HepG2 (cell line): Measurements from ENCODE around the gene DPT. TPM values are rescaled to one million over a fixed set of nuclear protein-coding genes. Genes with fewer than 3 reads are reported as not detected.
A peak's percentile ranks its signal among the peaks of the same experiment; 100 is the strongest.

Source experiments
- EP300 ChIP-seq, 3 experiments: sonication (generic) in 1 of 3; formaldehyde crosslinking in 1 of 3; IDR thresholded peaks; 2 replicates each; pipeline versions ENCODE4 v1.5.1 to v1.6.1; 2011 to 2020; ENCODE audit warnings: low read depth in 2 of 3, low read length in 2 of 3, borderline replicate concordance in 1 of 3, improper control_type of control experiment in 1 of 3, mild to moderate bottlenecking in 1 of 3, missing genetic modification reagents in 1 of 3, moderate library complexity in 1 of 3
- FOXP1 ChIP-seq, 2 experiments: fragments of 450-650 bp in 1 of 2; IDR thresholded peaks; 2 replicates each; pipeline ENCODE4 v1.6.1; 2017 to 2018; ENCODE audit warnings: antibody characterized with exemption in 1 of 2
- HNF4A ChIP-seq: sonication (generic); formaldehyde crosslinking; IDR thresholded peaks from 2 replicates; pipeline ENCODE4 v1.4.0; 2020; ENCODE audit warnings: missing genetic modification reagents
- HNF4G ChIP-seq, 2 experiments: sonication (generic) in 1 of 2; formaldehyde crosslinking in 1 of 2; IDR thresholded peaks; 2 replicates each; pipeline versions ENCODE4 v1.4.0 to v1.6.1; 2011 to 2020; ENCODE audit warnings: borderline replicate concordance in 2 of 2, low read depth in 2 of 2, mild to moderate bottlenecking in 2 of 2, low read length in 1 of 2, missing genetic modification reagents in 1 of 2, moderate library complexity in 1 of 2
- HOXA5 ChIP-seq: sonication (generic); formaldehyde crosslinking; IDR thresholded peaks from 2 replicates; pipeline ENCODE4 v1.4.0; 2020; ENCODE audit warnings: missing genetic modification reagents
- KLF12 ChIP-seq: sonication (generic); formaldehyde crosslinking; IDR thresholded peaks from 2 replicates; pipeline ENCODE4 v1.4.0; 2020; ENCODE audit warnings: missing genetic modification reagents, borderline replicate concordance
- KLF6 ChIP-seq: IDR thresholded peaks from 2 replicates; pipeline ENCODE4 v1.8.0; 2016; ENCODE audit warnings: missing biosample characterization, missing genetic modification reagents
- MED1 ChIP-seq: sonication (generic); formaldehyde crosslinking; IDR thresholded peaks from 2 replicates; pipeline ENCODE4 v1.4.0; 2020; ENCODE audit warnings: missing genetic modification reagents
- POLR2A ChIP-seq, 2 experiments: IDR thresholded peaks; 2 replicates each; pipeline ENCODE4 v1.6.1; 2011; ENCODE audit warnings: low read depth in 2 of 2, low read length in 2 of 2, mild to moderate bottlenecking in 1 of 2, moderate library complexity in 1 of 2; ENCODE audit not compliant: insufficient read depth in 1 of 2
- POLR2AphosphoS2 ChIP-seq: IDR thresholded peaks from 2 replicates; pipeline ENCODE4 v1.6.1; 2011; ENCODE audit warnings: low read depth, low read length, improper control_type of control experiment
- PPARG ChIP-seq: conservative IDR thresholded peaks from 2 replicates; pipeline ENCODE4 v1.6.1; 2016; ENCODE audit warnings: missing biosample characterization, missing genetic modification reagents
- RCOR2 ChIP-seq: IDR thresholded peaks from 2 replicates; pipeline ENCODE4 v1.6.1; 2016; ENCODE audit warnings: missing biosample characterization, missing genetic modification reagents
- RFX5 ChIP-seq: IDR thresholded peaks from 2 replicates; pipeline ENCODE4 v1.6.1; 2011; ENCODE audit warnings: low read depth, low read length, improper control_type of control experiment
- SALL2 ChIP-seq: sonication (generic); formaldehyde crosslinking; IDR thresholded peaks from 2 replicates; pipeline ENCODE4 v1.8.1; 2023; ENCODE audit warnings: mild to moderate bottlenecking, missing genetic modification reagents, inconsistent platforms
- SNAPC2 ChIP-seq: sonication (generic); formaldehyde crosslinking; IDR thresholded peaks from 2 replicates; pipeline ENCODE4 v1.8.1; 2022; ENCODE audit warnings: mild to moderate bottlenecking, missing genetic modification reagents
- SYNCRIP ChIP-seq: fragments of 200-400 bp; formaldehyde crosslinking; IDR thresholded peaks from 2 replicates; pipeline ENCODE4 v1.6.1; 2018; ENCODE audit warnings: mild to moderate bottlenecking, low read depth, low read length; ENCODE audit not compliant: insufficient read depth
- TOPORS ChIP-seq: sonication (generic); formaldehyde crosslinking; IDR thresholded peaks from 2 replicates; pipeline ENCODE4 v1.8.0; 2023; ENCODE audit warnings: mild to moderate bottlenecking, missing genetic modification reagents
- ZFAT ChIP-seq: sonication (generic); formaldehyde crosslinking; conservative IDR thresholded peaks from 2 replicates; pipeline ENCODE4 v1.8.1; 2023; ENCODE audit warnings: missing genetic modification reagents, inconsistent platforms
- ZIK1 ChIP-seq: sonication (generic); formaldehyde crosslinking; IDR thresholded peaks from 2 replicates; pipeline ENCODE4 v1.5.0; 2020; ENCODE audit warnings: mild to moderate bottlenecking, low read depth, missing genetic modification reagents, borderline replicate concordance
- ZNF136 ChIP-seq: sonication (generic); formaldehyde crosslinking; IDR thresholded peaks from 2 replicates; pipeline ENCODE4 v1.8.1; 2022; ENCODE audit warnings: low read depth, mild to moderate bottlenecking, moderate library complexity, missing genetic modification reagents
- ZNF33A ChIP-seq: sonication (generic); formaldehyde crosslinking; IDR thresholded peaks from 2 replicates; pipeline ENCODE4 v1.5.1; 2020; ENCODE audit warnings: missing genetic modification reagents, mild to moderate bottlenecking, moderate library complexity, borderline replicate concordance
- ZNF879 ChIP-seq: sonication (generic); formaldehyde crosslinking; IDR thresholded peaks from 2 replicates; pipeline ENCODE4 v1.8.1; 2023; ENCODE audit warnings: missing genetic modification reagents
- polyA plus RNA-seq, 8 experiments: library from polyadenylated mRNA; depleted of rRNA in 3 of 8; stranded (reverse) in 7 of 8; unstranded in 1 of 8; fragments of >200 nt; fragmentation: Illumina TruSeq in 4 of 8; extraction: Trizol in 4 of 8; gene quantifications; 2 replicates each; pipeline versions ENCODE4 v1.2.1 to v1.2.3, GENCODE V29; 2011 to 2016; ENCODE audit warnings: low read depth in 4 of 8, missing spikeins in 1 of 8, mixed read lengths in 1 of 8; ENCODE audit not compliant: insufficient read depth in 1 of 8
- total RNA-seq, 5 experiments: library from RNA; depleted of rRNA; stranded (reverse); fragments of >200 nt; fragmentation: Illumina TruSeq; extraction: Trizol; gene quantifications; 2 replicates each; pipeline ENCODE4 v1.2.3, GENCODE V29; 2016; ENCODE audit warnings: low read depth in 1 of 5
- TF ChIP-seq, protein P1 (sequence below): sonication (generic); formaldehyde crosslinking; IDR thresholded peaks from 2 replicates; pipeline ENCODE4 v1.5.1; 2020; ENCODE audit warnings: missing genetic modification reagents, mild to moderate bottlenecking, borderline replicate concordance
- TF ChIP-seq, protein P2 (sequence below): sonication (generic); formaldehyde crosslinking; IDR thresholded peaks from 2 replicates; pipeline ENCODE4 v1.5.0; 2020; ENCODE audit warnings: missing genetic modification reagents

The DPT gene
- total and polyA plus RNA-seq, 2 of the 13 experiments (the other 11 are each of a cell fraction or from before 2014, with no cell fraction given): 0.04 TPM; not detected in 1

DNA sequence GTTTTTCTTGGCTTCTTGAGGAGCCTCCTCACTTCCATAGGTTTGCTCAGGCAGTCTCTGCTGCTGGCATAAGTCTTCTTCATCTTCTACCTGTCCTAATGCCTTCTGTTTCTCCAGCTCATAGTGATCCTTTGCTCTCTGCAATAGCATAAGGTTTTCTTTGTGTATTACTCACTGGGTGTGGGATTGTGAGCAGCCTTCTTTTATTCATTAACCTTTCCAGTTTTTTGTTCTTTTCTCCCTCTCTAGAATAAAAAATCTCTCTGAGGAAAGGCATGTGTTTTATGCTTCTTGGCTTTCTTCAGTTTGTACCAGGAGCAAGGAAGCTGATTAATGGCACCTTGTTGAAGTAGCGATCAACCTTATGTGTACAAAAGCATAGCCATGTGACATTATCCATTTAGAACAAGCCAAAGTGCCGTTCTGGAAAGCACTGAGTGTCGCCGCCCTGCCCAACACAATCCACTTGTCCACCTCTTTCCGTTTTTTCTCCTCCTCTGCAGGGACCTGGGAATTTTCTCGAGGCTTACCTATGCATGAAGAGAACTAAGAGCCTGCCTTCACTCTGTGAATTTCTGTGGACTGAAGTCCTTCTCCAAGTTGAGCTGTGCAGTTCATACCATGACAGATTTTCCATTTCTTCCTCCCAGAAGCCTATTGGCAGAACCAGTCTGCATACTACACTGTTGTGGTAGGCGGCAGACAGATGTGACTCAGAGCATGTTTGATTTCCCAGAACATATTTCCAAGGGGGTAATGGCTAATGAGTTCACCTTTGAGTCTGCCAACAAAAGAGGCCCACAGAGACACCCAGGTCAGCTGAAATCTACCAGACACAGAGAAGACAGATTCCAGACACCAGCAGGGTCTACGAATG lies 39.0 kb downstream of the DPT start (continued):
- TF ChIP-seq, protein P1, sequence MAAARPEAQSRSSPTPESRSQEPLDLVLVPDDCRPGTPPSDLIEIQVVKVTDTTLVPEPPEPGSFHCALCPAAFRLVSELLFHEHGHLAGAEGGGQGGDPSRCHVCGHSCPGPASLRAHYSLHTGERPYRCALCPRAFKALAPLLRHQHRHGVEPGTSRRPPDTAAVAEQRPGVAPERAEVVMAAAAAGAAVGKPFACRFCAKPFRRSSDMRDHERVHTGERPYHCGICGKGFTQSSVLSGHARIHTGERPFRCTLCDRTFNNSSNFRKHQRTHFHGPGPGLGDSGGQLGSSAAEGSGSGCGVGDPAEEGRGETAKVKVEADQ: no peak
- TF ChIP-seq ZNF33A (CRISPR knock-in tag) (no peak), SNAPC2 (no peak), TOPORS (CRISPR knock-in tag) (0 out of 2 replicates have a peak, but pooled peaks have one; percentile 35), POLR2A (IDR thresholded peaks at IDR 0.05; ENCODE audit: insufficient read depth in 1 of 2, low read depth in 2 of 2, low read length in 2 of 2) (0 out of 4 replicates have a peak, but pooled peaks of 1 of the 2 experiments have one; percentile 24), KLF6 (CRISPR knock-in tag) (0 out of 2 replicates have a peak, but pooled peaks have one; percentile 27), HOXA5 (no peak), EP300 (IDR thresholded peaks at IDR 0.05; ENCODE audit: low read depth in 2 of 2, low read length in 2 of 2) (peak in 1 of 2 experiments; percentile 73; a peak in 2 of 4 replicates), EP300 (CRISPR knock-in tag; IDR thresholded peaks at IDR 0.05; ENCODE audit: borderline replicate concordance) (no peak), RCOR2 (CRISPR knock-in tag) (0 out of 2 replicates have a peak, but pooled peaks have one; percentile 45), PPARG (CRISPR knock-in tag) (peak; percentile 53; the same call in 1 of the 2 replicates), HNF4G (IDR thresholded peaks at IDR 0.05; ENCODE audit: borderline replicate concordance, low read depth, low read length) (peak; percentile 6; the same call in 1 of the 2 replicates), HNF4G (CRISPR knock-in tag; IDR thresholded peaks at IDR 0.05; ENCODE audit: borderline replicate concordance, low read depth) (no peak), RFX5 (no peak), POLR2AphosphoS2 (no peak), SALL2 (CRISPR knock-in tag) (0 out of 2 replicates have a peak, but pooled peaks have one; percentile 18), SYNCRIP (no peak), KLF12 (CRISPR knock-in tag) (no peak), ZNF879 (CRISPR knock-in tag) (0 out of 2 replicates have a peak, but pooled peaks have one; percentile 50), ZNF136 (CRISPR knock-in tag) (no peak), FOXP1 (IDR thresholded peaks at IDR 0.05) (no peak), FOXP1 (CRISPR knock-in tag; IDR thresholded peaks at IDR 0.05) (no peak), ZFAT (CRISPR knock-in tag) (no peak), MED1 (CRISPR knock-in tag) (0 out of 2 replicates have a peak, but pooled peaks have one; percentile 34), ZIK1 (CRISPR knock-in tag) (no peak), HNF4A (CRISPR knock-in tag) (peak; percentile 24; the same call in 1 of the 2 replicates)
- TF ChIP-seq, protein P2, sequence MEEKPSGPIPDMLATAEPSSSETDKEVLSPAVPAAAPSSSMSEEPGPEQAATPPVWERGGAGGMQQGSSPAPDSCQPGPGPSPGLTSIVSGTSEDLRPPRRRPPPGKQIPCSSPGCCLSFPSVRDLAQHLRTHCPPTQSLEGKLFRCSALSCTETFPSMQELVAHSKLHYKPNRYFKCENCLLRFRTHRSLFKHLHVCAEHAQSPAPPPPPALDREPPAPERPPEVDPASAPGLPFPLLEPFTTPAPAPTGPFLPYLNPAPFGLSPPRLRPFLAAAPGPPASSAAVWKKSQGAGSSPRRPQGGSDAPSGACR (CRISPR knock-in tag): no peak
